Measurements from ENCODE around the gene HS6ST3.

DNA sequence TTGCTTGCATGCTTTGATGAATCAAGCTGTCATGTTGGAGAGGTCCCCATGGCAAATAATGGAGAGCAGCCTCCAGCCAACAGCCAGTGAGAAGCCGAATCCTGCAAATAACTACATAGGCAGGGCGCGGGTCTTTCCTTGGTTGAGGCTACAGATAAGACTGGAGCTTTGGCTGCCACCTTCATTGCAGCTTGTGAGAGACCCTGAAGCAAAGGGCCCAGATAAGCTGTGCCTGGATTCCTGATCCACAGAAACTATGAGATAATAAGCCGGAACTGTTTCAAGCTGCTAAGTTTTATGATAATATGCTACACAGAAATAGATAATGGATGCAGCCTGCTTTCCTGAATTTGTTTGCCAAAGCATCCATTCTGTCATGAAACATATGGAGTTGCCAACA is 257.0 kb downstream of the HS6ST3 start:
- TF ChIP-seq EZH2 (IDR thresholded peaks at IDR 0.05; ENCODE audit: borderline replicate concordance, low read length): no peak
- TF ChIP-seq, protein P1, sequence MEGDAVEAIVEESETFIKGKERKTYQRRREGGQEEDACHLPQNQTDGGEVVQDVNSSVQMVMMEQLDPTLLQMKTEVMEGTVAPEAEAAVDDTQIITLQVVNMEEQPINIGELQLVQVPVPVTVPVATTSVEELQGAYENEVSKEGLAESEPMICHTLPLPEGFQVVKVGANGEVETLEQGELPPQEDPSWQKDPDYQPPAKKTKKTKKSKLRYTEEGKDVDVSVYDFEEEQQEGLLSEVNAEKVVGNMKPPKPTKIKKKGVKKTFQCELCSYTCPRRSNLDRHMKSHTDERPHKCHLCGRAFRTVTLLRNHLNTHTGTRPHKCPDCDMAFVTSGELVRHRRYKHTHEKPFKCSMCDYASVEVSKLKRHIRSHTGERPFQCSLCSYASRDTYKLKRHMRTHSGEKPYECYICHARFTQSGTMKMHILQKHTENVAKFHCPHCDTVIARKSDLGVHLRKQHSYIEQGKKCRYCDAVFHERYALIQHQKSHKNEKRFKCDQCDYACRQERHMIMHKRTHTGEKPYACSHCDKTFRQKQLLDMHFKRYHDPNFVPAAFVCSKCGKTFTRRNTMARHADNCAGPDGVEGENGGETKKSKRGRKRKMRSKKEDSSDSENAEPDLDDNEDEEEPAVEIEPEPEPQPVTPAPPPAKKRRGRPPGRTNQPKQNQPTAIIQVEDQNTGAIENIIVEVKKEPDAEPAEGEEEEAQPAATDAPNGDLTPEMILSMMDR (IDR thresholded peaks at IDR 0.05; ENCODE audit: low read length): no peak

Data from OCI-LY1 (cell line).